HG03108 (cell line): ENCODE measurements around the gene TCEAL9.
"Not testable (repeated sequence)": the region's sequence is repeated elsewhere in the genome, so short reads cannot be mapped to it uniquely, and the experiment has no call there.

Source experiments
- ATAC-seq: cut with Tn5 transposase; IDR thresholded peaks from one replicate; pipeline ENCODE4 v1.9.1; 2021; ENCODE audit warnings: moderate library complexity; ENCODE audit not compliant: unreplicated experiment

Gene TCEAL9

GRCh38 chrX:103372886-103373285 lies 16.6 kb downstream of the TCEAL9 start:
- ATAC-seq = no peak

DNA sequence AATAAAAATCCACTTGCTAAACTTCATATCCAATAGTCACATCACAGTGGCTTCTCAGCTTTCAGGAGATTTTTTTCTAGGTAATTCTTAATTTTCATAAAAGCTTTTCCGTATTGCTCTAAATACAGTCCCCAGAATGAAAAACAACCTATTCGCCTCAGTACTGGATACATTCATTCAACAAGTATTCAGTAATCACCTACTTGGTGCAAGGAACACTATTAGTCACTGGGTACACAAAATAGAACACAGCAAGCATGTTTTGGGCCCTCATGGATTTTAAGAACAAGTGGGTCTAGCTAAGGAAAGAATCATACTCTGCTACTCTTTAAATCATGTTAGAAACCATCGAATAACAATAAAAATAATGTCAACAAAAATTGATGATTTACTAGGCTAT lies 17.3 kb downstream of the TCEAL9 start:
- ATAC-seq = no peak

DNA sequence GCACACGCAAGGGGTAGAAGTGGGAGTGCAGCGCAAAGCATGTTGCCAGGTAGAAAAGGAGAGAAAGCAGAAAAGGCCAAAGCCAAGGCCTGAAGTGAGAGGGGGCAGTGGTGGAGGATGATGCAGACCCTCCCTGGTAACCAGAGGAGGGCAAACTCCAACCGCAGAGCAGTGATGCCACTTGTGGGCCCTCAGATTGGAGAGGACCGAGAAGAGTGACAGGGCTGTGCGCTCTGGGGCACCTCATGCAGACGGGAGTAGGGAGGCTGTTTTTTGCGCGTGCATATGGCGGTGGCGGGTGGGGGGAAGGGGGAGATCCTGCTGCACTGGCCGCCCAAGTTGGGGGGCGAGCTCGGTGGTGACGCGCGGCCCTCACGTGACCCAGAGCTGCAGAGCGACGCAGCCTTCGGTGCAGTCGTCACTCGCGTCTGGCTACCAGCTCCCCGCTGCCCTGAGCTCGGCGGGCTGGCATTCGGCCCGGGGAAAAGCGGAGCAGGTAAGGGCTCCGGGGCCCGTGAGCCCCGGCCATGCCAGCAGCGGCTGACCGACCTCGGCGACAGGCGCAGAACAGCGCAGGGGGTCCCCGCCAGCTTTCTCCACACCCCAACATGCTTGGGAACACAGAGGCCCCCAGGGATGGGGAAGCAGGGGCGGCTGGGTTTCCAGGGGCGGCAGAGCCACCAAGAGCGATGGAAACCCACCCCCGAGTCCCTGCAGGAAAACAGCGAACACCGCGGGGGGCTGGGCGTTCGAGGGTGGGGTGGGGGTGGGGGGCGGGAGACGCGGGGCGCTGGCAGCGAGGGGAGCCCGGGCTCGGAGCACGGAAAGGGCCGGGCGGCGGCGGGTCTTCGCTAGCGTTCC lies 20.0 kb downstream of the TCEAL9 start, which contains the start of gene BEX3:
BEX3 (plus strand) TSS at position 421 of the 861 bp plus-strand sequence. CDS start 984 bp downstream, outside the sequence.
- ATAC-seq = no peak

GRCh38 chrX:103376979-103377324 lies 20.6 kb downstream of the TCEAL9 start:
- ATAC-seq = no peak

GRCh38 chrX:103378990-103379389 lies 22.7 kb downstream of the TCEAL9 start:
- ATAC-seq = no peak

- ATAC-seq = no peak
Measured at GRCh38 chrX:103382877-103383276, 26.6 kb downstream of the TCEAL9 start.

GRCh38 chrX:103384672-103385071 lies 28.4 kb downstream of the TCEAL9 start:
- ATAC-seq = no peak

GRCh38 chrX:103385283-103385830 lies 29.1 kb downstream of the TCEAL9 start:
- ATAC-seq = not testable (repeated sequence)

DNA sequence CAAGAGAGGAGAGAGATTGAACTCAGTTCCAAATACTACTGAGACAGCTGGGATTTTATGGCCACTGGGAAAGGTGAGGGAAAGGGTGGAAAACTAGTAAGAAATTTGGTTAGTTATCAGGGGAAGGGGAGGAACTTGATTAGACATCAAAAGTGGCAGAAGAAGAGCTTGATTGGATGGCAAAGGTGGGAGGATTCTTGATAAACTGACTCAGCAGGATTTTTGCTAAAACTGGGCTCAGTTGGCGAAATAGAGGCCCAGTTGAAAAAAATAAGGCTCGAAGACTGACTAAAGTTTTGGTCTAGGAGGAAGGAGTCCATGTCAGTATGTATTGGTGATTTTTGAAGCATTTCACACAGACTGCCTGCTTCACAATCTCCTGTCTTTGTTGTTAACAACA lies 30.0 kb downstream of the TCEAL9 start:
- ATAC-seq = no peak

DNA sequence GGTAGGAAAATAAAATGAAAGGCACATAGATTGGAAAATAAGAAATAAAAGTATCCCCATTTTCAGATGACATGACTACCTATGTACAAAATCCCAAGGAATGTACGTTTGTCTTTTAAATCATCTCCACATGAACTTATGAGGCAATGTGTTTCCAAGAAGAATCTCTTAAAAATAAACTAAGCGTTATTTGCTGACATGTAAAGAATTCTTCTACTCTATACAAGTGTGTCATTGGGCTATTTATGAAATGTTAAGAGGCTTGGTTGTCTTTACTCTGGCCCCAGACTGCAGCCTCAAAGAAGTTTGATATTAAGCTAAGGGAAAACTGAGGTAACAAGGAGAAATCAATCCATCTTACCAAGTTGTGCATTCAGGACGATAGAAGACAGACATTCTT lies 37.2 kb downstream of the TCEAL9 start:
- no peak for ATAC-seq

- ATAC-seq = no peak
Measured at GRCh38 chrX:103396186-103396585, 39.9 kb downstream of the TCEAL9 start.

GRCh38 chrX:103396660-103397059 lies 40.4 kb downstream of the TCEAL9 start:
- ATAC-seq = no peak

DNA sequence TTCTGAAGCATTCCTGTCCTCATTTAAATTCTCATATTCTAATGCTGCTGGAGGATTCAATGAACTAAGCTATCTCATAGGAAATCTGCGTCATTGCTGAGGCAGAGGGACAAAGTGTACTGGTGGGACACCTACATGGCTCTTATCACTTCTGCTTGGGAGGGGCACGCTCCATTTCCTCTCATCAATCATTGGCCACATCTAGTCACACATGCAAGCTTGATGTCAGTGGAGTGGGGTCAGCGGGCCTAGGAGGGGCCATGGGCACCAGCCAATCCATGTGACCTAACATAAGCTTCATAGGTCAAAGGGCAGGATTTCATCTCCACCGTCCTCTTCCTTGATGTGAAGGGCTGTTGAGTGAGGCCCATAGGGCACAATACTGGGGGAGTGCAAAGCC lies 41.4 kb downstream of the TCEAL9 start:
- no peak for ATAC-seq

DNA sequence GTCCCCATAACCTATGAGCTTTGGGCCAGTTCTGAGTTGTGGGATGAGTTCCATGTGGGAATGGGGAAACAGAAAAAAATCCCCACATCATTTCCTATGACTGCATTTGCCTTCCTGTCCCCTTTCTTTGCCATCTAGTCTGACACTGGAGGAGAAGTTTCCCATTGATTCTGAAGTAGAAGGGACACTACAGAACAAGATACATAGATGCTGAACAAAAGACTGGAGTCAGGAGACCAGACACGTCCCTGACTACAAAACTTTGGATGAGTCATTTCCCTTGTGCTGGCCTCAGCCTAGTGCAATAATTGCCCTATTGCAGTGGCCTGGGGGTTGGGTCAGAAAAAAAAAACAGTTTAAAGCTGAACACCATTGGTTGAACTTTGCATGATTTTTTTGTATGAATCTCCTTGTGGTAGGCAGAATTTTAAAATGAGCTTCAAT lies 42.1 kb downstream of the TCEAL9 start:
- no peak for ATAC-seq

DNA sequence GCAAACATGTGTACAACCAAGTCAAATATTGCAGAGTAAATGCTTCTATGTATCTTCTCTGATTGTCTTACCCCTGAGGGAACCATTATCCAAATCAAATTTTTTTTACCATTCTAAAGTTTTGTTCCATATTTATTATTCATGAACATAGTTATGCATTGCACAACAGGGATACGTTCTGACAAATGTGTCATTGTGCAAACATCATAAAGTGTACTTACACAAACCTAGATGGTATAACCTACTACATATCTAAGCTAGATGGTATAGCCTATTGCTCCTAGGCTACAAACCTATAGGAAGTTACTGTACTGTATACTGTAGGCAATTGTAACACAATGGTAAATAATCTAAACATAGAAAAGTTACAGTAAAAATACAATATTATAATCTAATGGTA lies 43.4 kb downstream of the TCEAL9 start:
- no peak for ATAC-seq

DNA sequence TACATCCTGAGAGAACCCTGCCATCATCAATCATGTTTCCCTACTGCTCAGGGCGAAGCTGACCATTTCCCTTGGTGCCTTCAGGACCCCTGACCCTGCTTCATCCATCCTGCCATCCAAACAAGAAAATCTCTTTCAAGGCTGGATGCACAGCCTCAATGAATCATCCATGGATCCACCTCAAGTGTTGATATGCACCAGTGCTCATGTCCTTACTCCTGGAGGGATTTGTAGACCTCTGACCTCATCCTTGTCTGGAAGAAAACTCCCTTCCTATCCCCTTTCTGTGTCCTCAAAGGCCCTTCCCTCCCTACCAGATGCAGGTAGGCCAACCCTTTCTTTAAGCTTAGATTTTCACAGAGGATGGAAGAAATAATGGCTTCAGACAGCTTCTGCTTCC lies 44.6 kb downstream of the TCEAL9 start:
- no peak for ATAC-seq

DNA sequence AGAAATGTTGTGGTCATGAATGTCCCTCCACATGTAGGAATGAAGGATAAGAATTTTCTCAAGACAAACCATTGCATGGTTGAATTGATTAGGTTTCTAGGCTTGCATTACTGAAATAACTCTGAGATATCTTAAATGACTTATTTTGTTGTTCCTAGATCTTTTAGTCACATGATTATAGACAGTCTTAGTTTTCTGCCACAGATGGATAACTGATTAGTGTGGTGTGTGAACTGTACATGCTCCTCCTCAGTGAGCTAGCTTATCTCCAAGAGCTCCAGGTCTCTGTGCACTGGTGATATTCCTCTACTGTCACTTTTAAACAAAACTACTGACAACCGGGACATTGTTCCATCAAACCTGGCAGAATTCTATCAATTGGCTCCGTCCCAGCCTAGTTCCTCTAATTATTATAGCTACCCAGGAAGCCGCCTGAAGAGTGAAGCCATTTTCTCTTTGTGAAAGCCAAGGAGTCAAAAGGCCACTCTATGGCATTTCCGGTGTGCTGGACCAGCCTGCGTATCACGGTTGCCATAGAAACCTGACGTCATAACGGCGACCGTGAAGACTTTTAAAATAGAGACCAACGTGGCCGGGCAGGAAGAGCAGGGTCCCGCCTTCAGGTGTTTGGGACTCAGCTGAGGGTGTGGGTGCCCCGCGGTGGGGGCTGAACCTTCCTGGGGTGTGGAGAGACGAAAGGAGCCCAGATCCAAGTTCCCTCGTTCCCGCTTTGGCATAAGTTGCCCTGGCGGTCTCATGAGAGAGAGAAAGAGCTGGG lies 48.1 kb downstream of the TCEAL9 start:
- peak; percentile 96 for ATAC-seq

- no peak for ATAC-seq
Measured at GRCh38 chrX:103405009-103405333, 48.7 kb downstream of the TCEAL9 start.

GRCh38 chrX:103406256-103406655 lies 50.0 kb downstream of the TCEAL9 start:
- ATAC-seq = no peak

GRCh38 chrX:103407776-103408175 lies 51.5 kb downstream of the TCEAL9 start:
- ATAC-seq = no peak
